Measurements from ENCODE around the gene DNAJC11.

DNA sequence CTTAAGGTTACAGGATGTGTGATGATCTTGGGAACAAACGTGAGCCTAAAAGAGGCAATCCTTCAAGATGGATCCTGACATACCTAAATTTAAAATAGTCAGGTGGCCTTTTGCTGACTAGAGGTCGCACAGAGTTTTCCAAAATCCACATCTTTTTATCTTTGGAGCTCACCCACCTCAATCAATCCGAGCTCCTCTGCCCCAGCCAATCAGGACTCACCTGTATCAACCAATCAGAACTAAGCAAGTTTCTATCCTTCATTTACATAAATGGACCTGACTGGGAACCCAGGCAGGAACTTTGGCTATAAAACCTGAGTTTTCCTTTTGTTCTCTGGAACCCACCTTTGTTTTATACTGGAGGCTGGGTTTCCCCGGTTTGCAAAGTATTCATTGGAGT lies 16.2 kb downstream of the DNAJC11 start:
- no peak for TF ChIP-seq POLR2A (IDR thresholded peaks at IDR 0.05)
- TF ChIP-seq, protein P1, sequence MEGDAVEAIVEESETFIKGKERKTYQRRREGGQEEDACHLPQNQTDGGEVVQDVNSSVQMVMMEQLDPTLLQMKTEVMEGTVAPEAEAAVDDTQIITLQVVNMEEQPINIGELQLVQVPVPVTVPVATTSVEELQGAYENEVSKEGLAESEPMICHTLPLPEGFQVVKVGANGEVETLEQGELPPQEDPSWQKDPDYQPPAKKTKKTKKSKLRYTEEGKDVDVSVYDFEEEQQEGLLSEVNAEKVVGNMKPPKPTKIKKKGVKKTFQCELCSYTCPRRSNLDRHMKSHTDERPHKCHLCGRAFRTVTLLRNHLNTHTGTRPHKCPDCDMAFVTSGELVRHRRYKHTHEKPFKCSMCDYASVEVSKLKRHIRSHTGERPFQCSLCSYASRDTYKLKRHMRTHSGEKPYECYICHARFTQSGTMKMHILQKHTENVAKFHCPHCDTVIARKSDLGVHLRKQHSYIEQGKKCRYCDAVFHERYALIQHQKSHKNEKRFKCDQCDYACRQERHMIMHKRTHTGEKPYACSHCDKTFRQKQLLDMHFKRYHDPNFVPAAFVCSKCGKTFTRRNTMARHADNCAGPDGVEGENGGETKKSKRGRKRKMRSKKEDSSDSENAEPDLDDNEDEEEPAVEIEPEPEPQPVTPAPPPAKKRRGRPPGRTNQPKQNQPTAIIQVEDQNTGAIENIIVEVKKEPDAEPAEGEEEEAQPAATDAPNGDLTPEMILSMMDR (IDR thresholded peaks at IDR 0.05): no peak

Measured in Peyer's patch (tissue), 4 donors.